Thyroid gland (tissue), 4 donors: ENCODE data around the gene ITIH6.
"Not testable (repeated sequence)": the region's sequence is repeated elsewhere in the genome, so short reads cannot be mapped to it uniquely, and the experiment has no call there.

Source experiments
- POLR2A ChIP-seq, 2 donors: fragments of 450-650 bp; IDR thresholded peaks; one replicate each; pipeline ENCODE4 v1.6.1; 2017; ENCODE audit warnings: antibody characterized with exemption in 2 of 2, mild to moderate bottlenecking in 2 of 2, moderate library complexity in 1 of 2
- TF ChIP-seq, protein P1 (sequence below), 6 experiments: fragments of 200-600 bp in 3 of 6; fragments of 450-650 bp in 3 of 6; sonication (generic) in 3 of 6; IDR thresholded peaks; one replicate each; pipeline ENCODE4 v1.5.1; 2016 to 2019; ENCODE audit warnings: antibody characterized with exemption in 6 of 6, mild to moderate bottlenecking in 2 of 6, inconsistent platforms in 1 of 6, moderate library complexity in 1 of 6

DNA sequence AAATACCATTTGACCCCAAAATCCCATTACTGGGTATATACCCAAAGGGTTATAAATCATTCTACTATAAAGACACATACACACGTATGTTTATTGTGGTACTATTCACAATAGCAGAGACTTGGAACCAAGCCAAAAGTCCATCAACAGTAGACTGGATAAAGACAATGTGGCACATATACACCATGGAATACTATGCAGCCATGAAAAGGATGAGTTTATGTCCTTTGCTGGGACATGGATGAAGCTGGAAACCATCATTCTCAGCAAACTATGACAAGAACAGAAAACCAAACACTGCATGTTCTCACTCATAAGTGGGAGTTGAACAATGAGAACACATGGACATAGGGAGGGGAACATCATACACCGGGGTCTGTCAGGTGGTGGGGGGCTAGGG is 49.6 kb upstream of the ITIH6 start:
- TF ChIP-seq, protein P1, sequence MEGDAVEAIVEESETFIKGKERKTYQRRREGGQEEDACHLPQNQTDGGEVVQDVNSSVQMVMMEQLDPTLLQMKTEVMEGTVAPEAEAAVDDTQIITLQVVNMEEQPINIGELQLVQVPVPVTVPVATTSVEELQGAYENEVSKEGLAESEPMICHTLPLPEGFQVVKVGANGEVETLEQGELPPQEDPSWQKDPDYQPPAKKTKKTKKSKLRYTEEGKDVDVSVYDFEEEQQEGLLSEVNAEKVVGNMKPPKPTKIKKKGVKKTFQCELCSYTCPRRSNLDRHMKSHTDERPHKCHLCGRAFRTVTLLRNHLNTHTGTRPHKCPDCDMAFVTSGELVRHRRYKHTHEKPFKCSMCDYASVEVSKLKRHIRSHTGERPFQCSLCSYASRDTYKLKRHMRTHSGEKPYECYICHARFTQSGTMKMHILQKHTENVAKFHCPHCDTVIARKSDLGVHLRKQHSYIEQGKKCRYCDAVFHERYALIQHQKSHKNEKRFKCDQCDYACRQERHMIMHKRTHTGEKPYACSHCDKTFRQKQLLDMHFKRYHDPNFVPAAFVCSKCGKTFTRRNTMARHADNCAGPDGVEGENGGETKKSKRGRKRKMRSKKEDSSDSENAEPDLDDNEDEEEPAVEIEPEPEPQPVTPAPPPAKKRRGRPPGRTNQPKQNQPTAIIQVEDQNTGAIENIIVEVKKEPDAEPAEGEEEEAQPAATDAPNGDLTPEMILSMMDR (IDR thresholded peaks at IDR 0.05) = not testable (repeated sequence)
- not testable (repeated sequence) for TF ChIP-seq POLR2A (IDR thresholded peaks at IDR 0.05)
